Astrocyte (in vitro differentiated cells and primary cell): ENCODE data around the gene HS3ST6. TPM values are rescaled to one million over a fixed set of nuclear protein-coding genes. Genes with fewer than 3 reads are reported as not detected.

Experiments
- DNase-seq: peaks from one replicate; pipeline ENCODE4 v3.0.0-alpha.2; 2010; ENCODE audit warnings: low read depth
- FAIRE-seq: peaks from 2 replicates; lab custom pipeline; 2011; peaks lifted over from hg19 to GRCh38; lab: Jason Lieb, UNC
- H2AFZ ChIP-seq: 2 replicates; pipeline ENCODE4 v1.6.0; 2012; ENCODE audit warnings: low read depth, low read length, inconsistent platforms
- H3K27ac ChIP-seq: 2 replicates; pipeline ENCODE4 v1.5.1; 2011; ENCODE audit warnings: low read depth, low read length, inconsistent platforms
- H3K27me3 ChIP-seq: 2 replicates; pipeline ENCODE4 v1.6.0; 2011; ENCODE audit warnings: low read length, inconsistent platforms; ENCODE audit not compliant: insufficient read depth
- H3K36me3 ChIP-seq: 2 replicates; pipeline ENCODE4 v1.5.1; 2011; ENCODE audit warnings: low read length, inconsistent platforms; ENCODE audit not compliant: insufficient read depth
- H3K4me1 ChIP-seq: 2 replicates; pipeline ENCODE4 v1.5.1; 2011; ENCODE audit warnings: low read length, inconsistent platforms; ENCODE audit not compliant: insufficient read depth
- H3K4me2 ChIP-seq: 2 replicates; pipeline ENCODE4 v1.6.0; 2012; ENCODE audit warnings: low read length, inconsistent platforms
- H3K4me3 ChIP-seq: 2 replicates; pipeline ENCODE4 v1.5.1; 2011; ENCODE audit warnings: low read depth, mild to moderate bottlenecking, low read length, inconsistent platforms; ENCODE audit not compliant: insufficient read depth
- H3K79me2 ChIP-seq: 2 replicates; pipeline ENCODE4 v1.6.0; 2012; ENCODE audit warnings: mild to moderate bottlenecking, low read length, inconsistent platforms; ENCODE audit not compliant: insufficient read depth
- H3K9ac ChIP-seq: 2 replicates; pipeline ENCODE4 v1.6.0; 2012; ENCODE audit warnings: mild to moderate bottlenecking, low read length, inconsistent platforms
- H3K9me3 ChIP-seq: 2 replicates; pipeline ENCODE4 v1.5.1; 2012; ENCODE audit warnings: low read depth, mild to moderate bottlenecking, low read length, inconsistent platforms; ENCODE audit not compliant: insufficient read depth
- H4K20me1 ChIP-seq: 2 replicates; pipeline ENCODE4 v1.6.0; 2012; ENCODE audit warnings: low read length, inconsistent platforms; ENCODE audit not compliant: insufficient read depth
- H3K27ac Mint-ChIP-seq: one replicate; pipeline ENCODE4 v1.8.0; 2021; ENCODE audit warnings: mild to moderate bottlenecking, mixed read lengths; ENCODE audit not compliant: unreplicated experiment
- H3K27me3 Mint-ChIP-seq: one replicate; pipeline ENCODE4 v1.8.0; 2021; ENCODE audit warnings: low read depth, mixed read lengths; ENCODE audit not compliant: unreplicated experiment
- H3K36me3 Mint-ChIP-seq: one replicate; pipeline ENCODE4 v1.8.0; 2021; ENCODE audit warnings: low read depth, mixed read lengths; ENCODE audit not compliant: unreplicated experiment
- H3K4me1 Mint-ChIP-seq: one replicate; pipeline ENCODE4 v1.8.0; 2021; ENCODE audit warnings: low read depth, mixed read lengths; ENCODE audit not compliant: unreplicated experiment
- H3K4me3 Mint-ChIP-seq: one replicate; pipeline ENCODE4 v1.8.0; 2021; ENCODE audit warnings: mild to moderate bottlenecking, moderate library complexity, mixed read lengths; ENCODE audit not compliant: unreplicated experiment
- H3K9me3 Mint-ChIP-seq: one replicate; pipeline ENCODE4 v1.8.0; 2021; ENCODE audit warnings: mild to moderate bottlenecking, mixed read lengths; ENCODE audit not compliant: unreplicated experiment
- EZH2 ChIP-seq: IDR thresholded peaks from 2 replicates; pipeline ENCODE4 v1.6.1; 2012; ENCODE audit warnings: mild to moderate bottlenecking, low read length, inconsistent platforms; ENCODE audit not compliant: insufficient read depth
- total RNA-seq: library from RNA; stranded (reverse); gene quantifications from 2 replicates; pipeline ENCODE4 v1.2.1, GENCODE V29; 2021
- TF ChIP-seq, protein P1 (sequence below): IDR thresholded peaks from 2 replicates; pipeline ENCODE4 v1.5.1; 2011; ENCODE audit warnings: low read depth, mild to moderate bottlenecking, inconsistent platforms, low read length, moderate library complexity; ENCODE audit not compliant: insufficient read depth

HS3ST6 gene
- total RNA-seq, 1 donor from 2014 or later, result not detected

DNA sequence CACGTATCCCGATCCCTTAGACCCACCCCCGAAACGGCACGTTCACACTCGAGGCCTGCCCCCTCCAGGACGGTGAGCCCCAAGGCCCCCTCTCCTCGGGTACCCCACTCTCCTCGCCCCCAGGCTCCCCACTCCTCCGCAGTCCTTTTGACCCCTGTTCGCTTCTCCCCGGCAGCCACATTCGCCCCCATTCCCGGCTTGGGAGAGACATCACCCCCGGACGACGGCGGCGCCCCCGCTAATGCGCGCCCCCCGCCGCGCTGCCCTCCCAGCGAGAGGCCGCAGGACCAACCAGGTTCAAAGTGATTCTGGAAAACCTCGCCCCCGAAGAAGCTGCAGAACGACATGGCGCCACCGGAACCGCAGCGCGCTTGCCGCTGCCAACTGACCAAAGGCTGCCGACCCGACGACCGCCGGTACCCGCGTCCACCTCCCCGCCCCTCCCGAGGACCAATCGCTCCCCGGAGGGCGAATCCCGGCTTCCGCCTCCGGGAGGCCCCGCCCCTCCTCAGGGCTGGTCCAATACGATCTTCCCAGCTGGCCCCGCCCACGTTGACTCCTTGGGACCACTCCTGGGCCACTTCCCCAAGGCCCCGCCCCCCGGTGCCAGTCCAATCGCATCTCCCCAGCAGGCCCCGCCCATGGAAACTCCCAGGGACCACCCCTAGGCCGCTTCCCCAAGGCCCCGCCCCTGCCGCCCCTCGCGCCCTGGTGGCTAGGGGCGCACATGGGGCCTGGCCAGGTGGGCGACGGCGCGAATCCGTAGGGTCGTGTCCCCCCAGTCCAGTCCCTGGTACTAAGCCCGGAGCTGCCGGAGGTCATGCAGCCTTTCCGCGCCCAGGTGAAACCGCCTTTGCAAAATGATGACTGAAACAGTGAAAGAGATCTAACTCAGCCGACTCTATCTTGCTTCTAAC lies 24.9 kb upstream of the HS3ST6 start, which contains the start of gene MSRB1:
Gene MSRB1, minus strand, starts transcription at position 390 of the 917 bp plus-strand sequence. Its CDS starts 43 bp downstream, at position 347.
- Histone ChIP-seq H4K20me1 (peaks cover 10% of the 10 kb centered on the region), H2AFZ (peak within 1 kb of the TSS; percentile 83), H3K9me3 (no peaks in the 10 kb centered on the region), H3K36me3 (peaks cover 7% of the 10 kb centered on the region), H3K9ac (peak within 1 kb of the TSS; percentile 85), H3K27ac (peak within 1 kb of the TSS; percentile 61), H3K4me2 (peak within 1 kb of the TSS; percentile 97), H3K4me1 (peaks cover 21% of the 10 kb centered on the region), H3K4me3 (peak within 1 kb of the TSS; percentile 70), H3K27me3 (no peaks in the 10 kb centered on the region), H3K79me2 (peaks cover 16% of the 10 kb centered on the region)
- H3K27ac Mint-ChIP-seq, result peak within 1 kb of the TSS; percentile 12
- TF ChIP-seq EZH2, result no peak
- TF ChIP-seq, protein P1, sequence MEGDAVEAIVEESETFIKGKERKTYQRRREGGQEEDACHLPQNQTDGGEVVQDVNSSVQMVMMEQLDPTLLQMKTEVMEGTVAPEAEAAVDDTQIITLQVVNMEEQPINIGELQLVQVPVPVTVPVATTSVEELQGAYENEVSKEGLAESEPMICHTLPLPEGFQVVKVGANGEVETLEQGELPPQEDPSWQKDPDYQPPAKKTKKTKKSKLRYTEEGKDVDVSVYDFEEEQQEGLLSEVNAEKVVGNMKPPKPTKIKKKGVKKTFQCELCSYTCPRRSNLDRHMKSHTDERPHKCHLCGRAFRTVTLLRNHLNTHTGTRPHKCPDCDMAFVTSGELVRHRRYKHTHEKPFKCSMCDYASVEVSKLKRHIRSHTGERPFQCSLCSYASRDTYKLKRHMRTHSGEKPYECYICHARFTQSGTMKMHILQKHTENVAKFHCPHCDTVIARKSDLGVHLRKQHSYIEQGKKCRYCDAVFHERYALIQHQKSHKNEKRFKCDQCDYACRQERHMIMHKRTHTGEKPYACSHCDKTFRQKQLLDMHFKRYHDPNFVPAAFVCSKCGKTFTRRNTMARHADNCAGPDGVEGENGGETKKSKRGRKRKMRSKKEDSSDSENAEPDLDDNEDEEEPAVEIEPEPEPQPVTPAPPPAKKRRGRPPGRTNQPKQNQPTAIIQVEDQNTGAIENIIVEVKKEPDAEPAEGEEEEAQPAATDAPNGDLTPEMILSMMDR, result no peak
- no peak for FAIRE-seq
- H3K4me3 Mint-ChIP-seq, result peak within 1 kb of the TSS; percentile 86
- H3K9me3 Mint-ChIP-seq, result no peaks in the 10 kb centered on the region
- H3K27me3 Mint-ChIP-seq, result peaks cover 4% of the 10 kb centered on the region
- DNase-seq, result peak; percentile 90
- peaks cover 1% of the 10 kb centered on the region for H3K36me3 Mint-ChIP-seq
- H3K4me1 Mint-ChIP-seq, result peaks cover 10% of the 10 kb centered on the region

DNA sequence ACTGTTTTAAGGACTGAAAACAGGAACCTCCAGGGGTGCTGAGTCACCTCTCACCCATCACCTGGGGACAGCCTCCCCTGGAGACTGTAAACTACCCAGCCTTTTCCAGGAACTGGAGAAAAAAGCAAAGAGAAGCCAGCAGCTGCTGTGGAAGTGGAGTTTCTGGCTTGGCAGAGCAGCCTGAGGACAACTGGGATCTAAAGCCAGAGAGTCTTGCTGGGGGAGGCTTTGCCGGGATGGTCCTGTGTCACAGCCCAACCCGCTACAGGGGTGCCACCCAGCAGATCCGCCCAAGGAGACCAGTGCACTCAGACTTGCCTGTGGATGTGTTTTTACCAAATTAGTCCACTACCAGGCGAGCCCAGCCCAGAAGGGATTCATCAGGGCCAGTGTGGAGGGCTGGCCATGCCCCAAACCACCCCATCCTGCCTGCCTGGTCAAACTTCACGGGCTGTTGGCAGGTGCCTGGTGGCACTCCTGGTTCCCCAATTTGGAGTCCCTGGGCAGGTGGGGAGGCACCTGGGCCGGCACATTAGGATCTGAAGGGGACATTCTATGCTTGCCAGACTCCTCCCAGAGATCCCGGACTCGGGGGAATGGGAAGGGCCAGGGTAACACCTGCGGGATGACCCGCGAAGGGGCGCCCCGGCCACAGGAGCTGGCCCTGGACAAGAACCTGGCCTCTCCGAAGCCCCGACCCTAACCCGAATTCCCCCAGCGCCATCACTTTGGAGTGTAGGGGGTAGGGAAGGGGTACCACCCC lies 24.0 kb upstream of the HS3ST6 start:
- H3K27ac ChIP-seq, result peak overlapping the region; percentile 61
- Mint-ChIP-seq H3K36me3 (peaks cover 3% of the 10 kb centered on the region), H3K4me1 (peaks cover 10% of the 10 kb centered on the region), H3K4me3 (peak overlapping the region; percentile 86), H3K27me3 (no peaks in the 10 kb centered on the region), H3K27ac (peak overlapping the region; percentile 41), H3K9me3 (no peaks in the 10 kb centered on the region)
- H3K36me3 ChIP-seq, result peaks cover 10% of the 10 kb centered on the region
- peaks cover 21% of the 10 kb centered on the region for H3K4me1 ChIP-seq
- no peak for TF ChIP-seq EZH2
- TF ChIP-seq, protein P1, result no peak
- H3K9ac ChIP-seq, result peak overlapping the region; percentile 85
- H3K4me3 ChIP-seq, result peak overlapping the region; percentile 70
- no peaks in the 10 kb centered on the region for H3K9me3 ChIP-seq
- H2AFZ ChIP-seq, result peak overlapping the region; percentile 46
- DNase-seq (no peak), FAIRE-seq (no peak)
- H3K4me2 ChIP-seq, result peak overlapping the region; percentile 97
- no peaks in the 10 kb centered on the region for H3K27me3 ChIP-seq
- H3K79me2 ChIP-seq, result peaks cover 16% of the 10 kb centered on the region
- peaks cover 10% of the 10 kb centered on the region for H4K20me1 ChIP-seq
